HepG2 (cell line): ENCODE data around the gene ARHGEF40. TPM values are rescaled to one million over a fixed set of nuclear protein-coding genes. Genes with fewer than 3 reads are reported as not detected.
A peak's percentile ranks its signal among the peaks of the same experiment; 100 is the strongest.

Source experiments
- ZMAT3 ChIP-seq: sonication (generic); formaldehyde crosslinking; conservative IDR thresholded peaks from 2 replicates; pipeline ENCODE4 v1.7.0; 2021; ENCODE audit warnings: missing genetic modification reagents
- ZNF646 ChIP-seq: sonication (generic); formaldehyde crosslinking; IDR thresholded peaks from 2 replicates; pipeline ENCODE4 v1.9.0; 2021; ENCODE audit warnings: mild to moderate bottlenecking, missing genetic modification reagents
- polyA plus RNA-seq, 8 experiments: library from polyadenylated mRNA; depleted of rRNA in 3 of 8; stranded (reverse) in 7 of 8; unstranded in 1 of 8; fragments of >200 nt; fragmentation: Illumina TruSeq in 4 of 8; extraction: Trizol in 4 of 8; gene quantifications; 2 replicates each; pipeline versions ENCODE4 v1.2.1 to v1.2.3, GENCODE V29; 2011 to 2016; ENCODE audit warnings: low read depth in 4 of 8, missing spikeins in 1 of 8, mixed read lengths in 1 of 8; ENCODE audit not compliant: insufficient read depth in 1 of 8
- total RNA-seq, 5 experiments: library from RNA; depleted of rRNA; stranded (reverse); fragments of >200 nt; fragmentation: Illumina TruSeq; extraction: Trizol; gene quantifications; 2 replicates each; pipeline ENCODE4 v1.2.3, GENCODE V29; 2016; ENCODE audit warnings: low read depth in 1 of 5
- TF ChIP-seq, protein P1 (sequence below): sonication (generic); formaldehyde crosslinking; IDR thresholded peaks from 2 replicates; pipeline ENCODE4 v1.5.0; 2020; ENCODE audit warnings: mild to moderate bottlenecking, missing genetic modification reagents
- TF ChIP-seq, protein P2 (sequence below): IDR thresholded peaks from 2 replicates; pipeline ENCODE4 v1.6.1; 2016
- TF ChIP-seq, protein P3 (sequence below): sonication (generic); formaldehyde crosslinking; IDR thresholded peaks from 2 replicates; pipeline ENCODE4 v1.4.0; 2020; ENCODE audit warnings: mild to moderate bottlenecking, missing genetic modification reagents

Gene ARHGEF40
- total and polyA plus RNA-seq, 2 of the 13 experiments (the other 11 are each of a cell fraction or from before 2014, with no cell fraction given) = 28.1 to 78.1 TPM

DNA sequence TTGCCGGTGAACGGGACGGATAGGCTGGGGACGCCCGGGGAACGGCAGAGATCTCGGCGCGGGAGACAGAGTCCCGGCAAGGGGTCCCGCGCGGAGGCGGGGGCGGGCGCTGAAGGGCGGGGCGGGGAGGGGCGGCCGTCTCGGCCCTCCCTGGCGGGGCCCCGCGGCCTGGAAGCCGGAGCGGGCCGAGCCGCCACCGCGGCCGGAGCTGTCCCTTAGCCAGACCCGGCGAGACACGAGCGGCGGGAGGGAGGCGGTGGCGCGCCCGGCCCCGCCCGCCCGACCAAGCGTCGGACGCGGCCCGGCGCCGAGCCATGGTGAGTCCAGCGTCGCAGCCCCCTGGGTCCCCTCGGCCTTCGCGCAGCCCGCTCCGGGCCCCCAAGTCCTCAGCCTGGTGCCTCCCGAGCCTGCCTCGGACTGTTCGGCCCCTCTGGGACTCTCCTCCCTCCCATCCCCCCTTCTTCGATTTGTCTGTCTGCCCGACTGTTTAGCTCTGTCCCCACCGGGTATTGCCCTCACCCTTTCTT lies at the start of gene ARHGEF40 (continued):
- no peak for TF ChIP-seq ZNF646 (CRISPR knock-in tag)
- TF ChIP-seq ZMAT3 (CRISPR knock-in tag) = 0 out of 2 replicates have a peak, but pooled peaks have one; percentile 10
- TF ChIP-seq, protein P1, sequence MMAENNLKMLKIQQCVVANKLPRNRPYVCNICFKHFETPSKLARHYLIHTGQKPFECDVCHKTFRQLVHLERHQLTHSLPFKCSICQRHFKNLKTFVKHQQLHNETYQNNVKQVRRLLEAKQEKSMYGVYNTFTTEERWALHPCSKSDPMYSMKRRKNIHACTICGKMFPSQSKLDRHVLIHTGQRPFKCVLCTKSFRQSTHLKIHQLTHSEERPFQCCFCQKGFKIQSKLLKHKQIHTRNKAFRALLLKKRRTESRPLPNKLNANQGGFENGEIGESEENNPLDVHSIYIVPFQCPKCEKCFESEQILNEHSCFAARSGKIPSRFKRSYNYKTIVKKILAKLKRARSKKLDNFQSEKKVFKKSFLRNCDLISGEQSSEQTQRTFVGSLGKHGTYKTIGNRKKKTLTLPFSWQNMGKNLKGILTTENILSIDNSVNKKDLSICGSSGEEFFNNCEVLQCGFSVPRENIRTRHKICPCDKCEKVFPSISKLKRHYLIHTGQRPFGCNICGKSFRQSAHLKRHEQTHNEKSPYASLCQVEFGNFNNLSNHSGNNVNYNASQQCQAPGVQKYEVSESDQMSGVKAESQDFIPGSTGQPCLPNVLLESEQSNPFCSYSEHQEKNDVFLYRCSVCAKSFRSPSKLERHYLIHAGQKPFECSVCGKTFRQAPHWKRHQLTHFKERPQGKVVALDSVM (CRISPR knock-in tag) = no peak
- TF ChIP-seq, protein P2, sequence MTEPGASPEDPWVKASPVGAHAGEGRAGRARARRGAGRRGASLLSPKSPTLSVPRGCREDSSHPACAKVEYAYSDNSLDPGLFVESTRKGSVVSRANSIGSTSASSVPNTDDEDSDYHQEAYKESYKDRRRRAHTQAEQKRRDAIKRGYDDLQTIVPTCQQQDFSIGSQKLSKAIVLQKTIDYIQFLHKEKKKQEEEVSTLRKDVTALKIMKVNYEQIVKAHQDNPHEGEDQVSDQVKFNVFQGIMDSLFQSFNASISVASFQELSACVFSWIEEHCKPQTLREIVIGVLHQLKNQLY (CRISPR knock-in tag) = no peak
- TF ChIP-seq, protein P3, sequence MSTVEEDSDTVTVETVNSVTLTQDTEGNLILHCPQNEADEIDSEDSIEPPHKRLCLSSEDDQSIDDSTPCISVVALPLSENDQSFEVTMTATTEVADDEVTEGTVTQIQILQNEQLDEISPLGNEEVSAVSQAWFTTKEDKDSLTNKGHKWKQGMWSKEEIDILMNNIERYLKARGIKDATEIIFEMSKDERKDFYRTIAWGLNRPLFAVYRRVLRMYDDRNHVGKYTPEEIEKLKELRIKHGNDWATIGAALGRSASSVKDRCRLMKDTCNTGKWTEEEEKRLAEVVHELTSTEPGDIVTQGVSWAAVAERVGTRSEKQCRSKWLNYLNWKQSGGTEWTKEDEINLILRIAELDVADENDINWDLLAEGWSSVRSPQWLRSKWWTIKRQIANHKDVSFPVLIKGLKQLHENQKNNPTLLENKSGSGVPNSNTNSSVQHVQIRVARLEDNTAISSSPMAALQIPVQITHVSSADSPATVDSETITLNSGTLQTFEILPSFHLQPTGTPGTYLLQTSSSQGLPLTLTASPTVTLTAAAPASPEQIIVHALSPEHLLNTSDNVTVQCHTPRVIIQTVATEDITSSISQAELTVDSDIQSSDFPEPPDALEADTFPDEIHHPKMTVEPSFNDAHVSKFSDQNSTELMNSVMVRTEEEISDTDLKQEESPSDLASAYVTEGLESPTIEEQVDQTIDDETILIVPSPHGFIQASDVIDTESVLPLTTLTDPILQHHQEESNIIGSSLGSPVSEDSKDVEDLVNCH (CRISPR knock-in tag) = no peak
